SK-N-DZ (cell line): ENCODE data around the gene ANKRD44.
A peak's percentile ranks its signal among the peaks of the same experiment; 100 is the strongest.
"Not testable (repeated sequence)": the region's sequence is repeated elsewhere in the genome, so short reads cannot be mapped to it uniquely, and the experiment has no call there.

Experiments
- DNase-seq: peaks from one replicate; pipeline ENCODE4 v3.0.0-alpha.2; 2015; ENCODE audit warnings: low spot score

ANKRD44 gene

DNA sequence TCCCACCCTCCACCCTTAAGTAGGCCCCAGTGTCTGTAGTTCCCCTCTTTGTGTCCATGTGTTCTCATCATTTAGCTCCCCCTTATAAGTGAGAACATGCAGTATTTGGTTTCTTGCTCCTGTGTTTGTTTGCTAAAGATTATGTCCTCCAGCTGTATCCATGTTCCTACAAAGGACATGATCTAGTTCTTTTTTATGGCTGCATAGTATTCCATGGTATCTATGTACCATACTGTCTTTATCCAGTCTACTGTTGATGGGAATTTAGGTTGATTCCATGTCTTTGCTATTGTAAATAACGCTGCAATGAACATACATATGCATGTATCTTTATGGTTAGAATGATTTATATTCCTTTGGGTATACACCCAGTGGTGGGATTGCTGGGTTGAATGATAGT, 233.9 kb downstream of the ANKRD44 start:
- DNase-seq: no peak

DNA sequence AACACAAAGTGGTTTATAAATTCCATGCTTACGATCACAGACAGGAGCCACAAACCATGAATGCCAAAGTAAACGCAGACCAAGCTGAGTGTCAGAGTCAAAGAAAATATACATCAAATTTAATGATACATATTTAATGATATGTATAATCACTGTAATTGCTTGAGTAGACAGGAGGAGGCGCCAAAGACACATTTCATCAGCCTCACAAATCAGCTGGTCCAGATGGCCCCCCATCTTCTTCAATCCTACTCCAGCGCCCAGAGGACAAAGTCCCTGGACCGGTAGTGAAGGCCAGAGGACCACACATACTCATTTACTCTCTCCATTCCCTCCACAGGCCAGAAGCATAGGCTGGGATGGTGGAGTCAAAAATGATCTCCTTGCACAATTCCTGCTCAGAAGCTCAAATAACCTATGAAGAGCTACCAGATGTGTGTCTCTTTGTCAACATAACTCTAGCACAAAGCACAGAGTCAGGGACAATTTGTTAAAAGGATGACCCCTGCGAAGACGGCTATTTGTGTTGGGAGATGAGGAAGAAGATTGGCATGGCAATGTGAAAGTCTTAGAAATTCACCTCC, 234.7 kb downstream of the ANKRD44 start:
- no peak for DNase-seq

DNA sequence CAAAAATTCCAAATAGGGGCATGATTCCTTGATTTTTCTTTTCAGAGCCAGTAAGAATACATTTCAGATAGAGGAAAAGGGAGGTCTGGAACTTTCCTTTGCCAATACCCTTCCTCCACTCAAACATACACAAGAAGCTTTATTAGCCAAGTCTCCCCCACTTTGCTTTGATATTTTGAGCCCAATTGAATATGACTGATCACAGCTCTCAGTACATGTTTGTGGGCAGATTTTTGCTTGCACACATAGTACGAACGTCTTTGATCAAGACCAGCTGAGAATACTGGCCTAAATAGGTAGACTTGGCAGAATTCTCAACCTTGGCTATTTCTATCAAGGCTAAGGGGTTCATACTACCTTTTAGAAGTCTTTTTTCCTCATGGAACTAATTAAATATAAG, 235.3 kb downstream of the ANKRD44 start:
- no peak for DNase-seq

DNA sequence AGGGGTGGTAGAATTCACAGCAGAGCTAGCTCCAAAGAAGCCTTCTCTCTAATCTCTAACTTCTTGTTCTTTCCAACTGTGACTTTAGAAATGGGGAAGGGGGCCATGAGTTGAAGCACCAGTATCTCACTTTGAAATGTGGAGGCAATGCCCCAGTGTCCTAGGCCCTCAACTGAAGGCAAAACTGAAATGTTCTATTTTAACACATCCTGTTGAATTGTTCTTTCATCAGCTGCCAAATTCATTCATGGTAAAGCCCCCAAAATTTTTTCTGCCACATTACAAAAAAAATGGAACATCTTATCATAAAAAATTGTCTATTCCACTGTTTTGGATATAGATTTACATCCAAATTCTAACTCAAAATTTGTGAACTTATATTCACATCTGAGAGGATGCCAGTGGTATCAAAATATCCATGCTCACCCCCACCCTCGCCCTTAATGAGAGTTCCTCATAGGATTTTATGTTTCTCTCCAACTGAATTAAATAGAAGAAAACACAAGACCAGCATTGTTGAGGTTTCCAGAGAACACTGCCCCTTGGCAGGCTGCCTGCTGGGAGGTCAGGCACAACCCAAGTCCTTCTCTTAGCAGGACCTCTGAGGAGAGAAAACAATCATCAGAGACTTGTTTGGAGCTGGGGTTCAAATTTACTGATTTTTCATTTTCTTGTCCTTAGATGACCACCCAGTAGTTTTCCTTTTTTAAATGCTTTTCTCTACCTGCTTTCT, 236.7 kb downstream of the ANKRD44 start:
- DNase-seq: no peak

DNA sequence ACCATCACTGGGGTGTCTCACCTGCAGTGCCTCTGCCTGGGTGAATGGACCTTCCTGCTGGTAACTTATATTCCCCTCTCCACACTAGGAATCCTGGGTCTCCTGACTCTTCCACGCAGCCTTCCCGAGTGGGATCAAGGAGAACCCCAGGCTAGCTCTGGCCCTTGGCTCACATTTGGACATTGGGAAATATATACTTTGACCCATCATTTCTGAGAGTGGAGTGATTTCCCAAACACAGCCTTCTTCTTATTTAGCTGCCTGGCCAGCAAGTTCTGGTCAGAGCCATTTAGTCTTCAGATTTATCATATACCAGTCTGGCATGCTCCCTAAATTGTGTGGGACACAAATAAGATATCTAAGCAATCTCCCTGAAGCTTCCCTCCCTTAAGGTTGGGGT, 237.3 kb downstream of the ANKRD44 start:
- no peak for DNase-seq

DNA sequence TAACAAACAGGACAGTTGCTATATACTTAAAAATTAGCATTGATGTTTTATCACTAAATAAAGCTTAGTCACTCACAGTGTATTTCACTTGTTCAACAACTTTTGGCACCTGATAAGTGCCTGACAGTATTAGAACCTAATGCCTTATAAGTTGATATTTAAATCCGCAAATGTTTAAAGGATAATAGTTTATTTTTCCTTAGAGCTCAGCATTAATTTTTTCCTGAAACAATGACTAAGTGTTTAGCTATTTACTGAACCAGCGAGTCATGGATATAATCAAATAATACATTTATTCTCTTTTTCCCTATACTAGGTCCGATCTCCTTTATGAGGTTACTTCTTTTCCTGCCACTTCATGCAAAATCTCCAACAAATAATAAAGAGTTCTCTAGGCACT, 238.0 kb downstream of the ANKRD44 start:
- no peak for DNase-seq

DNA sequence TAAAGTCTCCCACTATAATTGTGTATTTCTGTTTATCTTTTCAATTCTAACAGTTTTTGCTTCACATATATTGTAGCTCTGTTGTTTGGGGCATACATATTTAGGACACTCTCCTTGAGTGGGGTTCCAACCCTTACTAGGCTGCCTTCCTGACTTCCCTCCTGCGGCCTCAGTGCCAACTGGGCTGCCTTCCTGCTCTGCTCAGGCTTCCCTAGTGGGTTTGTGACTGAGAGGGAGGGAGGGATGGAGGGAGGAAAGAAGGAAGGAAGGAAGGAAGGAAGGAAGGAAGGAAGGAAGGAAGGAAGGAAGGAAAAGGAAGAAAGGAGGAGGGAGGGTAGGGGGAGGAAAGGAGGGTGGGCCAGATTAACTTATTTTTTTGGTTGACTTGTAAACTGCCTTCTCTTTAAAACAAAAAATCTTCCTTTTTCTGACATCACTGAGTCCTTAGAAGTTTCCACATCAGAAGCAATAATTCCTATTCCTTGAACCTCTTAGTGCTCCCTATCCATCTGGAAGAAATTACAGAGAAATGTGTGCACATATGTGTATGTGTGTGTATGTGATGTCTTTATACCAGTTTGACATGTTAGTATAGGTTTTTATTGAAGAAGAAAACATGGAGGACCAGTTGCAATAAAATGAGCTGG, 238.7 kb downstream of the ANKRD44 start:
- no peak for DNase-seq

DNA sequence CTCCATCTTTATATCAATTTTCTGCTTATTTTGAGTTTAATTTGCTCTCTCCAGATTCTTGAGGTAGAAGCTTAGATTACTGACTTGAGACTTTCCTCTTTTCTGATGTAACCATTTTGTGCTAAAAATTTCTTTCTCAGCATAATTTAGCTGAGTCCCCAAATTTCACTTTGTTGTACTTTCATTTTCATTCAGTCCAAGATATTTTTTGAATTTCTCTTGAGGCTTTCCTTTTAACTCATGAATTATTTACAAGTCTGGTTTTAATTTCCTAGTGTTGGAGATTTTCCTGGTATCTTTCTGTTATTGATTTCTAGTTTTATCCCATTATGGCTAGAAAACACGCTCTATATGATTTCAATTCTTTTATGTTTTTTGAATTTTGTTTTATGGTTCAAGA, 239.4 kb downstream of the ANKRD44 start:
- no peak for DNase-seq

DNA sequence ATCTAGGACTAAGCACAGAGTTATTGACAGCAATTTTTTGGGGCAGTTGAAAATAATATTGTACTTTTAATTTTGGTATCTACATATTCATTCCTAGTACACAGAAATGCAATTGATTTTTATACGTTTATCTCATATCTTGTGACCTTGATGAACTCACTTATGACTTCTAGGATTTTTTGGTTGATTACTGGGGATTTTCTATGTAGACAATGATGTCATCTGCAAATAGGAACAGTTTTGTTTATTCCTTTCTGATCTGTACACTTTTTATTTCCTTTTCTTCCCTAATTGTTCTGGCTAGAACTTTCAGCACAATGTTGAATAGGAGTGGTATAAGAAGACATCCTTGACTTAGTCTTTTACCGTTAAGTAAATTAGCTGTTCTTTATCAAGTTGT, 240.6 kb downstream of the ANKRD44 start:
- DNase-seq: no peak

DNA sequence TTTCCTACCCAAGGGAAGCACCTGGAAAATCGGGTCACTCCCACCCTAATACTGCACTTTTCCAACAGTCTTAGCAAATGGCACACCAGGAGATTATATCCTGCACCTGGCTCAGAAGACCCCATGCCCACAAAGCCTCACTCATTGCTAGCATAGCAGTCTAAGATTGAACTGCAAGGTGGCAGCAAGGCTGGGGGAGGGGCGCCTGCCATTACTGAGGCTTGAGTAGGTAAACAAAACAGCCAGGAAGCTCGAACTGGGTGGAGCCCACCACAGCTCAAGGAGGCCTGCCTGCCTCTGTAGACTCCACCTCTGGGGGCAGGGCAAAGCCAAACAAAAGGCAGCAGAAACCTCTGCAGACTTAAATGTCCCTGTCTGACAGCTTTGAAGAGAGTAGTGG, 248.0 kb downstream of the ANKRD44 start:
- not testable (repeated sequence) for DNase-seq

DNA sequence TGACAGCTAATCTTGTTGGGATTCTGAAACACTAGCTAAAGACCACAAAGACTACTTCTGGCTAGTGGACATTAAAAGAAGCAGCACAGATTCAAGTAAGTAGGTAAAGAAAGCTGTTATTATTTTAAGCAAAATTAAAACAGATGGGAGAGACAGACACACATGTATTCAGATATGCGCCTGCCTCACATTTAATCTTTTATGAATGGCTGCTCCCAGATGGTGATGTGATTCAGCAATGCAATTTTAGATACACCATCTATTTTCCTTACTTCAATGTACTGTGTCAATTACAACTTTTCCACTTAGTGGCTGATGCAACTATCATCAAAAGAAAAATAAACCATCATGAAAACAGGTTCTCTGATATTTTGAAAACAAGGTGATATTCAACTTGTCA, 251.1 kb downstream of the ANKRD44 start:
- no peak for DNase-seq

DNA sequence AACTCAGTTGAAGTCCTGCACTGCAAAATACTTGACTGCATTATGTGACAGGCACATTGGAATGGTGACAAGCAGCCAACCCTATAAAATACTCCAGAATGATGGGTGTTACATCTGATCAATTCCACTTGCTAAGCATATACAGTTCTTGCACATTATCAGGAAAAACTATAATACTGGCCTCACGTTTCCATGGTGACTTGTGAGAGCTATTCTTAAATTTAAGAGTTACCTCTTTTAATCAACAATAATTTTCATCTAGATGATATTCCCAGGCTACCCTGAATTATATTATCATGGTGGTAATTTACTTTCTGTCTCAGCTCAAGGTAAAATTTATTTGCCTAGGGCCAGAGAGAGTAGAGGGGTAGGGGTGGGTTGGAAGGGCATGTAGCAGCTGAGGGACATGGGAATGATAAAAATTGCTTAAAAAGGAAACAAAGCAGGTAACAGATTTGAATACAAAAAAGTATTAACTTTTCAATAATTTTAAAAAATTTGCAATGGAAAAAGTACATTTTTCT, 251.7 kb downstream of the ANKRD44 start:
- peak; percentile 66 for DNase-seq

DNA sequence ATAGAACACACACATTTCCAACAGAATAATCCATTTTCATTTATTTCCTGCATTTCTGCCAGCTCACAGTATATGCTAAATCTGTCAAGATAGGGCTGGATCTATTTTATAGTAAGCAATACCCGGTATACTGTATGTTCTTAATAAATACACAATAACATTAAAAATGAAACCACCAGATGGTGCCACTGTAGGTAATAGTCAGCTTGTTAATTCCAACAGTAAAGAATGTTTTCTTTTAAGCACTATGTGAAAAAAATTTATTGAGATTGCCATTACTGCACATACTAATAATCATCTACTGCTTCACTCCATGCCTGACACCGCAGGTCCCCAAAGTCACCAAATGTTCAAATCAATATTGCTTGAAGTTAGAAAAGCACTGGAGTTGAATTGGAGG, 252.6 kb downstream of the ANKRD44 start:
- no peak for DNase-seq

DNA sequence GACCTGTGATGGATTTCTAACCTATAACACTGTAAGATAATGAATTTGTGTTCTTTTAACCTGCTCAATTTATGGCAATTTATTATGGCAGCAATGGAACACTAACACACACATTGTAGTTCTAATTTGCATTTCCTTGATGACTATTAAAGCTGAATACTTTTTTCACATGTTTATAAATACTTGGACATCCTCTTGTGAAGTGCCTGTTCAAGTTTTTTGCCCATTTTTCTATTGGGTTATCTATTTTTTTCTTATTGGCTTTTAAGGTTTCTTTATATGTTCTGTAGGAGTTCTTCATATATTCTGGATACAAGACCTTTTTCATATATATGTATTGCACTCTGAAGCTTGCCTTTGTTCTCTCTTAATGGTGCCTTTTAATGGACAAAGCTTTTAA, 255.5 kb downstream of the ANKRD44 start:
- DNase-seq: no peak

DNA sequence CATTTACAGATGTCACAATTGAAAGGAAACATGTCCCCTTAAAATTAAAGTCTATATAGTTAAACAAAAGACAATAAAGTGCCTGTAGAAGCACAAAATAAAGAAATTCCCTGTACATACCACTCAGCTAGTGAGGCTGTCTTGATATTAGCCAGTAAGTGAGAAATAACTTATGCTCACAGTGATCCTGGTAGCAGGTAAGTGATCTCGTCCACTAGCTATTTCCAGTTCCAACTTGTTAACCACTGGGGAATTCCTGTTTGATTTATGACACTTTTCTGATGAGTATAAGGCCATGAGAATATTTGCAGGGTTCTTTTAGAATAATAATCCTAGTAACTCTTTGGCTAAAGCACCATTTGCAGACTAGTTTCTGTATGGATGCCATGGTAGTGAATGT, 256.1 kb downstream of the ANKRD44 start:
- DNase-seq: no peak

DNA sequence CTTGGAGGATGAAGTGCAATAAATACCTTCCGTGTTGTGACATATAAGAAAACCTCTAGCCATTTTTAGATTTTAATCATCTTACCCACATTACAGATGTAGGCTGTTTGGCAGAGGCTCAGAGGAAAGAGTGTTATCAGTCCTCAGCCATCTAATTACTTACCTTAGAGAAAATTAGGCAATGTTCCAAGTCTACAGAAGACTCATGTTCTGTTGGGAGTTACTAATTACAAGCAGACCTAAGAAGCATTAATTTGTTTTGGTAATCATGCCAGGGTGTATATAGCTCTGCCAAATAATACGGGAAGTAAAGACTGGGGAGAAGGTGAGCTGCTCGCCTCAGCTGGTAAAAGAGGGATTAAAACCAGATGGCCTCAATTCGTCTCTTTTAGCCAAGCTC, 258.2 kb downstream of the ANKRD44 start:
- DNase-seq: peak; percentile 41

DNA sequence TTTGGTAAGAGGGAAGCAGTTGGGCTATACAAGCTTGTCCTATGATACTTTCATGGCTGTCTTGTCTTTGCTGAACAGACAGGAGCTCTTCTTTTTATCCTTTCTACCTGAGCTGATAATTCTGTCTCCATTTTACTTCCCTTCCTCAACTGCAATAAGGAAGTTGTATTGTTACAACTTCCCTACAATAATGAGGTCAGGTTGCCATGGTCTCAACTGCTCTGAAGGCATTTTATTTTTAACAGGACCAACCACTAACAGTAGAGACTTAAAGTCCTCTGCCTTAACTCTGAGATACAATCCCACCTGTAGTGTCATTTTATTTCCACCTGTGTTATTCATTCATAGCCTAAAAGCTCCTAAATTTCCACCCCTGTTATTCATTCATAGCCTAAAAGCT, 265.5 kb downstream of the ANKRD44 start:
- DNase-seq: no peak

DNA sequence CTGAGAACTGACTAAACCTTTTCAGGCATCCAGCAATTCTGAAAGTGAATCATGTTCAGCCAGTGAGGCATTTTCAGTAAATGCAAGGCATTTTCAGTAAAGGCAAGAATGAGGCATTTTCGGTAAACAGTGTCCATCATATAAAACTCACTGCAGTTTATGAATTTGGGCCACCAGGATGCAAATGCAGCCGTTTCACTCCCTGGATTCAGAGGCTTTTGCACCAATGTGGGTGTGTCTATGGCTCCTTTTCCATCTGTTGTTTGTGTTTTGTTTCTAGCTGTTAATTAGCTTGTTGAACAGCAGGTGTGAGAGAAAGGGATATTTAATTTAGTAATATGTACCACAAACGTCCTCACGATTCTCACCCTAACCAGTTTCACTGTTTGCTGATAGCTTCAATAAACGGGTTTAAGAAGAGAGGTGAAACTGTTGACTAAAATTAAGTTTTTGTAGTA, 267.8 kb downstream of the ANKRD44 start:
- DNase-seq: no peak

DNA sequence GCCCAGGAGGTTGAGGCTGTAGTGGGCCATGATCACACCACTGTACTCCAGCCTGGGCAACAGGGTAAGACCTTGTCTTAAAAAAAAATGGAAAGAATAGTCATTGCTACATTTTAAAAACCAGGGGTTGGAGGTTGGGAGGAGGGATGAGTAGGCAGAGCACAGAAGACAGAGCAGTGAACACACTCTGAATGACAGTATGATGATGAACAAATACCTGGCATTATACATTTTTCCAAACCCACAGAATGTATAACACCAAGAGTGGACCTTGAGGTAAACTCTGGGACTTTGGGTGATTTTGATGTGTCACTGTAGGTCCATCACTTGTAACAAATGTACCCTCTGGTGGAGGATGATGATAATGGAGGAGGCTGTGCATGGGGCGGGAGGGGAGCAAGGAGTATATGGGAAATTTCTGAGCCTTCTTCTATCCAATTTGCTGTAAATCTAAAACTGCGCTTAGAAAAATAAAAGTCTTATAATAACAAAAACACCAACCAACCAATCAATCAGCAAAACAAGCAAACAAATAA, 272.6 kb downstream of the ANKRD44 start:
- DNase-seq: no peak

DNA sequence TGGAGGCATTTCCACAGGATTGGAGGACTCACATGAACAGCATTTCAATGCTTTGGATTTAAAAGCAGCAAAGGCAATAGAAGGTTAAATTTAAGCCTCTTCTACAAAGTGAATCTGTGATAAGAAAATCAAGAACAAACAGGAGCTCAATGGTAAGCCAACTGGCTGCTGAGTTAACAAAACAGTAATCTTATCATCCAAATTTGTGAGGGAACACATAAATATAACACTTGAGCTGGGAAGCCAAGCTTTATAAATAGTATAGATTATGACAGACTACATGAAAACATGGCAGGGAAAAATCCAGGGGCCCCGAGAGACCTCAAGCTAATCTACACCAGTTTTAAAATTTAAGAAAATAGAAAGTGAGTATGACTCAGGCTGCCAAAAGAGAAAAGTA, 275.6 kb downstream of the ANKRD44 start:
- DNase-seq: no peak

DNA sequence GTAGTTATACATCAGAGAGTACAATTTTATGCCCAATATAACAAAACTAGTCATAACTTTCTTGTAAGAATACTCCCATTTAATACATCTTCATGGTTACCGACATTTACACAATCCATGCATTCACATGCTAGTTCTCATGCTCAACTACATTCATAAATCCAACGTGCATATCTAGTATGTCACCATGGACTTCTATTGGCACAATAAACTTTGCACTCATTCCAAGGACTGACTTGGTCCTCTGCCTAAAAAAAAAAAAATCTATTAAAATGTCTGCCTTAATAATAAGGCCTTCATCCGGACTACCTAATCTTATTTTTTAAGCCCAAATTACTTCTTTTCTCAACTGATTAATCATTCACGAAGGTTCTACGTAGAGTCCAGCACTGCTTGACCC, 276.3 kb downstream of the ANKRD44 start:
- no peak for DNase-seq

DNA sequence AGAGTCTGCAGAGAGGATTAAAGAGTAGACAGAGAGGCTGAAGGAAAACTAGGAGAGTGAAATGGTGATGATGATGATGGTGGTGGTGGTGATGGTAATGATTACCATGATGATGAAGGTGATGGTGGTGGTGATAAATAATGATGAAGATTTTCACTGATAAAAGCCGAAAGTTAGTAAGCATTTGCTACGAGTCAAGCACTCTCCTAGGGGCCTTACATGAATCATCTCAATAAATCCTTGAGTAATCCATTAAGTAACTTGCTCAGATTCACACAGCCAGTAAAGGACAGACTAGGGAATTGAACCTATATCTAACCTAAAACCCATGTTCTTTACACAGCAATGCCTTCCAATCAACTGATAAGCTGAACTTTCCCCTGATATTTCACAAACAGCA, 277.4 kb downstream of the ANKRD44 start:
- DNase-seq: no peak

DNA sequence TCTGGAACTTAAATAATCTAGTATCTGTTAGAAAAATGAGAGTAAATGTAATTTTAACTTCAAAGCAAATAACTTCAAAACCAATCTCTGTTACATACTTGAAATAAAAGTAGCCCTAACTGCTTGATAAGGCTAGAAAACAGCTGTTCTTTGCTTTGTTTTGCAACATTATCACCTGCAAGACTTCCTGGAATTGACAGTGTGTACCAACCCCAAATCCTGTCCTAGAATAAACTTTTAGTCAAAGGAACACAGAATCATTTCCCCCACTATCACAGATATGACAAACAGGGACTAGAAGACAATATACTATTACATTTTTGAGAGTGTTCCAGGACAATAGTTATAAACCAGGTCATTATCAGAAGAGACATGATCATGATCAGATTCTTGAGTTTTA, 278.8 kb downstream of the ANKRD44 start:
- DNase-seq: no peak
